ENCODE data around the gene PDE6H. TPM values are rescaled to one million over a fixed set of nuclear protein-coding genes. Genes with fewer than 3 reads are reported as not detected.

The PDE6H gene
- total RNA-seq = not detected in 2 replicates

- Histone ChIP-seq H3K27me3 (ENCODE audit: insufficient read depth, low read length) (no peaks in the 10 kb centered on the region), H3K27ac (ENCODE audit: low read depth, low read length) (no peak within 1 kb of the TSS), H2AFZ (ENCODE audit: low read length) (no peak within 1 kb of the TSS), H3K4me2 (ENCODE audit: insufficient read depth, low read length) (no peak within 1 kb of the TSS), H3K36me3 (ENCODE audit: insufficient read depth, low read length) (no peaks in the 10 kb centered on the region), H3K4me3 (ENCODE audit: insufficient read depth, low read length) (no peak within 1 kb of the TSS), H3K9me3 (ENCODE audit: low read depth, low read length) (no peaks in the 10 kb centered on the region), H4K20me1 (ENCODE audit: insufficient read depth, low read length) (no peaks in the 10 kb centered on the region), H3K79me2 (ENCODE audit: insufficient read depth, low read length) (no peaks in the 10 kb centered on the region), H3K4me1 (ENCODE audit: insufficient read depth, low read length) (no peaks in the 10 kb centered on the region)
- DNase-seq (ENCODE audit: insufficient read length, low spot score, missing footprints) = no peak
- TF ChIP-seq CTCF (IDR thresholded peaks at IDR 0.05; ENCODE audit: extremely low read depth, low read depth, low read length) = no peak
Observed at GRCh38 chr12:14972816-14973215, at the start of gene PDE6H. TSS of gene PDE6H (plus strand) at chr12:14973042. CDS start at chr12:14978013, 4,971 bp downstream.

GRCh38 chr12:14923944-14924343 lies 48.9 kb upstream of the PDE6H start:
- no peaks in the 10 kb centered on the region for H3K36me3 ChIP-seq (ENCODE audit: insufficient read depth, low read length)
- H3K79me2 ChIP-seq (ENCODE audit: insufficient read depth, low read length) = no peaks in the 10 kb centered on the region
- DNase-seq (ENCODE audit: insufficient read length, low spot score, missing footprints) = no peak
- no peak overlapping the region for H3K27ac ChIP-seq (ENCODE audit: low read depth, low read length)
- H3K4me2 ChIP-seq (ENCODE audit: insufficient read depth, low read length) = no peak overlapping the region
- H3K4me3 ChIP-seq (ENCODE audit: insufficient read depth, low read length) = no peak overlapping the region
- no peaks in the 10 kb centered on the region for H3K9me3 ChIP-seq (ENCODE audit: low read depth, low read length)
- H2AFZ ChIP-seq (ENCODE audit: low read length) = no peak overlapping the region
- H4K20me1 ChIP-seq (ENCODE audit: insufficient read depth, low read length) = no peaks in the 10 kb centered on the region
- peaks cover 3% of the 10 kb centered on the region for H3K27me3 ChIP-seq (ENCODE audit: insufficient read depth, low read length)
- no peaks in the 10 kb centered on the region for H3K4me1 ChIP-seq (ENCODE audit: insufficient read depth, low read length)
- no peak for TF ChIP-seq CTCF (IDR thresholded peaks at IDR 0.05; ENCODE audit: extremely low read depth, low read depth, low read length)

DNA sequence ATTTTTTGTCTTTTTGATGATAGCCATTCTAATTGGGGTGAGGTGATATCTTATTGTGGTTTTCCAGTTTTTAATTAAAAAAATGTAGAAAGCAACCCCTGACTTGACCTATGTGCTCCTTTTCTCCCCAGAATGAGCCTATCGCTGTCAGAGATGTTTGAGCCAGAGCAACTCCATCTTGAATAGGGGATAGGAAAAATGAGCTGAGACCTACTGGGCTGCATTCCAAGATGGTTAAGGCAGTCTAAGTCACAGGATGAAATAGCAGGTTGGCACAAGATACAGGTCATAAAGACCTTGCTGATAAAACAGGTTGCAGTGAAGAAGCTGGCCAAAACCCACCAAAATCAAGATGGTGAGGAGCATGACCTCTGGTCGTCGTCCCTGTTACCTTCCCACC lies 48.3 kb upstream of the PDE6H start:
- no peak overlapping the region for H3K27ac ChIP-seq (ENCODE audit: low read depth, low read length)
- no peaks in the 10 kb centered on the region for H3K36me3 ChIP-seq (ENCODE audit: insufficient read depth, low read length)
- no peaks in the 10 kb centered on the region for H3K4me1 ChIP-seq (ENCODE audit: insufficient read depth, low read length)
- no peak for DNase-seq (ENCODE audit: insufficient read length, low spot score, missing footprints)
- no peaks in the 10 kb centered on the region for H4K20me1 ChIP-seq (ENCODE audit: insufficient read depth, low read length)
- H3K4me3 ChIP-seq (ENCODE audit: insufficient read depth, low read length) = no peak overlapping the region
- TF ChIP-seq CTCF (IDR thresholded peaks at IDR 0.05; ENCODE audit: extremely low read depth, low read depth, low read length) = no peak
- peaks cover 6% of the 10 kb centered on the region for H3K27me3 ChIP-seq (ENCODE audit: insufficient read depth, low read length)
- H3K4me2 ChIP-seq (ENCODE audit: insufficient read depth, low read length) = no peak overlapping the region
- no peak overlapping the region for H2AFZ ChIP-seq (ENCODE audit: low read length)
- no peaks in the 10 kb centered on the region for H3K79me2 ChIP-seq (ENCODE audit: insufficient read depth, low read length)
- no peaks in the 10 kb centered on the region for H3K9me3 ChIP-seq (ENCODE audit: low read depth, low read length)

GRCh38 chr12:14927267-14927666 lies 45.6 kb upstream of the PDE6H start:
- no peak for DNase-seq (ENCODE audit: insufficient read length, low spot score, missing footprints)
- no peak for TF ChIP-seq CTCF (IDR thresholded peaks at IDR 0.05; ENCODE audit: extremely low read depth, low read depth, low read length)
- Histone ChIP-seq H3K79me2 (ENCODE audit: insufficient read depth, low read length) (no peaks in the 10 kb centered on the region), H4K20me1 (ENCODE audit: insufficient read depth, low read length) (no peaks in the 10 kb centered on the region), H2AFZ (ENCODE audit: low read length) (no peak overlapping the region), H3K27ac (ENCODE audit: low read depth, low read length) (no peak overlapping the region), H3K4me1 (ENCODE audit: insufficient read depth, low read length) (no peaks in the 10 kb centered on the region), H3K4me3 (ENCODE audit: insufficient read depth, low read length) (no peak overlapping the region), H3K27me3 (ENCODE audit: insufficient read depth, low read length) (peaks cover 6% of the 10 kb centered on the region), H3K36me3 (ENCODE audit: insufficient read depth, low read length) (no peaks in the 10 kb centered on the region), H3K9me3 (ENCODE audit: low read depth, low read length) (no peaks in the 10 kb centered on the region), H3K4me2 (ENCODE audit: insufficient read depth, low read length) (no peak overlapping the region)
